Neural crest cell (in vitro differentiated cells): Measurements from ENCODE around the gene SPTBN5. TPM values are rescaled to one million over a fixed set of nuclear protein-coding genes. Genes with fewer than 3 reads are reported as not detected.

Source experiments
- DNase-seq: peaks from one replicate; pipeline ENCODE4 v3.0.0; 2021; ENCODE audit warnings: low read depth, mixed read lengths, low spot score
- H3K27ac Mint-ChIP-seq: one replicate; pipeline ENCODE4 v1.8.0; 2021; ENCODE audit warnings: mild to moderate bottlenecking, mixed read lengths; ENCODE audit not compliant: unreplicated experiment
- H3K27me3 Mint-ChIP-seq: 2 replicates; pipeline ENCODE4 v1.8.0; 2021; ENCODE audit warnings: low read depth, mild to moderate bottlenecking, mixed read lengths
- H3K36me3 Mint-ChIP-seq: 2 replicates; pipeline ENCODE4 v1.8.0; 2021; ENCODE audit warnings: low read depth, mild to moderate bottlenecking, mixed read lengths
- H3K4me1 Mint-ChIP-seq: 2 replicates; pipeline ENCODE4 v1.8.0; 2021; ENCODE audit warnings: mixed read lengths
- H3K4me3 Mint-ChIP-seq: one replicate; pipeline ENCODE4 v1.8.0; 2021; ENCODE audit warnings: mild to moderate bottlenecking, mixed read lengths
- H3K9me3 Mint-ChIP-seq: 2 replicates; pipeline ENCODE4 v1.8.0; 2021; ENCODE audit warnings: mixed read lengths
- CTCF ChIP-seq: fragments of 200-600 bp; sonication (generic); conservative IDR thresholded peaks from 2 replicates; pipeline ENCODE4 v1.5.0; 2021; ENCODE audit warnings: antibody characterized with exemption, mild to moderate bottlenecking
- total RNA-seq: library from RNA; stranded (reverse); gene quantifications from 2 replicates; pipeline ENCODE4 v1.2.1, GENCODE V29; 2021

The SPTBN5 gene
- total RNA-seq, 1 donor from 2014 or later, result 0.77 TPM

GRCh38 chr15:41930221-41930866 lies 36.5 kb upstream of the SPTBN5 start:
- DNase-seq, result no peak
- peaks cover 20% of the 10 kb centered on the region for H3K4me1 Mint-ChIP-seq
- no peaks in the 10 kb centered on the region for H3K36me3 Mint-ChIP-seq
- H3K9me3 Mint-ChIP-seq, result no peaks in the 10 kb centered on the region
- no peaks in the 10 kb centered on the region for H3K27me3 Mint-ChIP-seq
- no peak overlapping the region for H3K27ac Mint-ChIP-seq
- H3K4me3 Mint-ChIP-seq, result no peak overlapping the region
- TF ChIP-seq CTCF, result no peak

- Mint-ChIP-seq H3K27me3 (no peaks in the 10 kb centered on the region), H3K4me3 (no peak overlapping the region), H3K4me1 (peaks cover 20% of the 10 kb centered on the region), H3K36me3 (no peaks in the 10 kb centered on the region), H3K9me3 (no peaks in the 10 kb centered on the region), H3K27ac (no peak overlapping the region)
- no peak for DNase-seq
- no peak for TF ChIP-seq CTCF
These were observed 35.1 kb upstream of the SPTBN5 start for GRCh38 chr15:41928637-41929620.

GRCh38 chr15:41928100-41928499 lies 34.2 kb upstream of the SPTBN5 start:
- peaks cover 21% of the 10 kb centered on the region for H3K4me1 Mint-ChIP-seq
- H3K27ac Mint-ChIP-seq, result no peak overlapping the region
- no peaks in the 10 kb centered on the region for H3K36me3 Mint-ChIP-seq
- H3K27me3 Mint-ChIP-seq, result no peaks in the 10 kb centered on the region
- TF ChIP-seq CTCF, result no peak
- H3K9me3 Mint-ChIP-seq, result no peaks in the 10 kb centered on the region
- no peak for DNase-seq
- no peak overlapping the region for H3K4me3 Mint-ChIP-seq

- Mint-ChIP-seq H3K27me3 (no peaks in the 10 kb centered on the region), H3K36me3 (no peaks in the 10 kb centered on the region), H3K9me3 (no peaks in the 10 kb centered on the region), H3K4me1 (peaks cover 23% of the 10 kb centered on the region), H3K4me3 (no peak overlapping the region), H3K27ac (no peak overlapping the region)
- no peak for DNase-seq
- TF ChIP-seq CTCF, result no peak
These were observed 33.7 kb upstream of the SPTBN5 start for GRCh38 chr15:41927536-41927935.

- no peaks in the 10 kb centered on the region for H3K36me3 Mint-ChIP-seq
These were observed 32.6 kb upstream of the SPTBN5 start for GRCh38 chr15:41926185-41927056.

More at GRCh38 chr15:41926185-41927056, 32.6 kb upstream of the SPTBN5 start:
- Mint-ChIP-seq H3K9me3 (no peaks in the 10 kb centered on the region), H3K4me1 (peaks cover 24% of the 10 kb centered on the region), H3K27ac (peak overlapping the region; percentile 37), H3K27me3 (no peaks in the 10 kb centered on the region), H3K4me3 (no peak overlapping the region)
- no peak for DNase-seq
- TF ChIP-seq CTCF, result no peak
